Measurements from ENCODE around the gene AP1S3.

- TF ChIP-seq EZH2 (IDR thresholded peaks at IDR 0.05; ENCODE audit: borderline replicate concordance, low read length) (no peak), CTCF (IDR thresholded peaks at IDR 0.05; ENCODE audit: low read length) (no peak)
Observed at GRCh38 chr2:223822818-223823217, 14.6 kb downstream of the AP1S3 start.
